Skeletal muscle tissue (tissue), 4 donors: ENCODE data around the gene BOC. TPM values are rescaled to one million over a fixed set of nuclear protein-coding genes. Genes with fewer than 3 reads are reported as not detected.
A peak's percentile ranks its signal among the peaks of the same experiment; 100 is the strongest.

Experiments used
- H3K27ac ChIP-seq: one replicate; pipeline ENCODE4 v1.7.0; 2013; ENCODE audit warnings: mild to moderate bottlenecking, low read depth, low read length, inconsistent platforms
- H3K27me3 ChIP-seq, 3 donors: one replicate each; pipeline ENCODE4 v1.7.0; 2013; ENCODE audit warnings: low read length in 3 of 3; ENCODE audit not compliant: control insufficient read depth in 3 of 3, insufficient read depth in 3 of 3
- H3K36me3 ChIP-seq, 3 donors: one replicate each; pipeline ENCODE4 v1.7.0; 2013; ENCODE audit warnings: low read length in 3 of 3; ENCODE audit not compliant: control insufficient read depth in 3 of 3, insufficient read depth in 3 of 3
- H3K4me1 ChIP-seq, 3 donors: one replicate each; pipeline ENCODE4 v1.7.0; 2013; ENCODE audit warnings: low read length in 3 of 3, mild to moderate bottlenecking in 3 of 3; ENCODE audit not compliant: control insufficient read depth in 3 of 3, insufficient read depth in 3 of 3
- H3K4me3 ChIP-seq, 3 donors: one replicate each; pipeline ENCODE4 v1.7.0; 2013; ENCODE audit warnings: low read length in 3 of 3
- H3K9ac ChIP-seq, 3 donors: one replicate each; pipeline ENCODE4 v1.7.0; 2013; ENCODE audit warnings: low read length in 3 of 3, mild to moderate bottlenecking in 3 of 3, moderate library complexity in 2 of 3, low read depth in 1 of 3
- H3K9me3 ChIP-seq, 3 donors: one replicate each; pipeline ENCODE4 v1.7.0; 2013; ENCODE audit warnings: low read length in 3 of 3; ENCODE audit not compliant: control insufficient read depth in 3 of 3
- total RNA-seq: library from RNA; depleted of rRNA; stranded (reverse); fragments of >200 nt; gene quantifications from one replicate; pipeline ENCODE4 v1.2.3, GENCODE V29; 2014
- donor health status: Osteomylitis.

BOC gene
- total RNA-seq, 1 donor from 2014 or later, result 28.7 TPM

DNA sequence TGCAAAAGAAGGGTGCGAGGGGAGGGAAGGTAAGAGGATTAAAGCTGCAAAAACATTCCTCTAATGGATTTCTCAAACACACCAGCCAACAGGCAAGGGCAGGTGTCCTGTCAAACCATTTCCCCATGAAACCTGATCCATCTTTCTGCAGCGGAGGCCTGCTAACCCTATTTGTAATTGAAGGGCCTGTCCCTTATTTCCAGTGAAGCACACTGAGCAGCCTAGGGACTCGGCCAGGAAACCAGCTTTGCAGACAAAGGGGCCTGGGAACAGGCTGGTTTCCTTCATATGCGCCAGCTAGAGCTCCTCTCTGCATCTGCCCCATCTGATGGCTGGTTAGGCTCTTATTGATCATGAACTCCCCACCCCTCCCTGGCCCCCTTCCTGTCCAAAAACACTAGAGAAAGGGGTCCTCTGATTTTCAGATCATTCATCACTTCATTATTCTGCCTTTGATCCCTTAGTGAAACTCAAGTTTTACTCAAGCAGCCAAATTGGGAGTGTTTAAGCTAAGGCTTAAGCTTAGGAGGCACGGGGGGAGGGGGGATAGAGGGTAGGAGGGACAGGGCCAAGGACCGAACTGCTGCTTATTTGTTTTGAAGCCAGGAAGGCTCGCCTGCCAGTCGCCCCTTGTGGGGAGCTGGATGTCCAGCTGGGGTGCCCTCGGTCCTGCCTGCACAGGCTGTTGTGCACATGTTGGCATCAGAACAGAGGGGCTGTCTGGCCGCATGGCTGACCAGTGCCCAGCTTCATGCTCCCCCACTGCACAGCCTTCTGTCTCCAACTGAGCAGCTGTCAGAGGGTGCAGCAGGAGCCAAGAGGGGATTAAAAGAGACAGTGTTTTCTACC, 53.1 kb downstream of the BOC start:
- peaks cover 26 to 36% (median 28%) of the 10 kb centered on the region in 3 donors for H3K4me1 ChIP-seq
- H3K27ac ChIP-seq, result peak overlapping the region; percentile 36
- peak overlapping the region in 1 of 3 donors; percentile 33 for H3K9ac ChIP-seq
- H3K4me3 ChIP-seq, result no peak overlapping the region
- no peaks in the 10 kb centered on the region for H3K27me3 ChIP-seq
- H3K9me3 ChIP-seq, result no peaks in the 10 kb centered on the region
- peaks cover 0 to 6% (median 6%) of the 10 kb centered on the region in 3 donors for H3K36me3 ChIP-seq

DNA sequence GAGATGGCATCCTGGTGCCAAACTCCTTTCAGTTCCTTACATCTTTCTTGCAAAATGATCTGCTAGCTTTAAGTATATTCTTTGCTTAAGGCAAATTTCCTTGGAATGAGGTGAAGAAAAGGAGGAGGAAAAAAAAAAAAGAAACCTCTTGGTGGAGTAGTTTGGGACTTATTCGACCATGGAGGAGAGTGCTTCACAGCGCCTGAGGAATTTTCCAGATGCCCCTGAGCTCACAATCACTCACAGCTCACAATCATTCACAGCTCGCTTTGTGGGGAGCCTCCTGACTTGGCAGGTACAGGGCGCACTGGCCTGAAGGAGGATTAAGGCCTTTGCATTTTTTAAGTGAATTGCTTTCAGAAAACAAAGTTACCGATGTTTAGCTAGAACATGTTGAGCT, 53.9 kb downstream of the BOC start:
- peaks cover 0 to 6% (median 6%) of the 10 kb centered on the region in 3 donors for H3K36me3 ChIP-seq
- H3K4me3 ChIP-seq, result no peak overlapping the region
- H3K4me1 ChIP-seq, result peaks cover 26 to 36% (median 28%) of the 10 kb centered on the region in 3 donors
- no peaks in the 10 kb centered on the region for H3K27me3 ChIP-seq
- no peaks in the 10 kb centered on the region for H3K9me3 ChIP-seq
- H3K27ac ChIP-seq, result no peak overlapping the region
- peak overlapping the region in 1 of 3 donors; percentile 33 for H3K9ac ChIP-seq

DNA sequence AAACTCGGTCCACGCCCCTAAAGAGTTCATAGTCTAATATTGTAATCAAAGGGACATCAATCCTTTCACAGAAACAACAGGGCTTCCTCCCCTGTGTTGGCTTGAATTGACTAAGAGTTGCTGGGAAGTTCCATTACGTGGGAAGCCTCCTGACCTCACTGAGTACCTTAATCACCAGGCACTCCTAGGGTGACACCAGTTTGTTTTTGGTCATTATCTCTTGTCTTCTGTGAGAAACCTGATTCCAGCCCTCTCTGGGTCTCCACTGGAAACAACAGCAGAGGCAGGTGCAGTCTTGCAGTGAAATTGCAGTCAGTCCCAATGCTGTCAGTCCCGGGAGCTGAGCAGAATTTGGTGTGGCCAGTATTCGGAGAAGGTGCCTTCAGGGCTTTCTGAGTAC, 55.4 kb downstream of the BOC start:
- Histone ChIP-seq H3K9ac (no peak overlapping the region), H3K4me3 (no peak overlapping the region), H3K27me3 (no peaks in the 10 kb centered on the region), H3K4me1 (peaks cover 23 to 36% (median 28%) of the 10 kb centered on the region in 3 donors), H3K9me3 (no peaks in the 10 kb centered on the region), H3K36me3 (peaks cover 0 to 13% (median 6%) of the 10 kb centered on the region in 3 donors), H3K27ac (no peak overlapping the region)

DNA sequence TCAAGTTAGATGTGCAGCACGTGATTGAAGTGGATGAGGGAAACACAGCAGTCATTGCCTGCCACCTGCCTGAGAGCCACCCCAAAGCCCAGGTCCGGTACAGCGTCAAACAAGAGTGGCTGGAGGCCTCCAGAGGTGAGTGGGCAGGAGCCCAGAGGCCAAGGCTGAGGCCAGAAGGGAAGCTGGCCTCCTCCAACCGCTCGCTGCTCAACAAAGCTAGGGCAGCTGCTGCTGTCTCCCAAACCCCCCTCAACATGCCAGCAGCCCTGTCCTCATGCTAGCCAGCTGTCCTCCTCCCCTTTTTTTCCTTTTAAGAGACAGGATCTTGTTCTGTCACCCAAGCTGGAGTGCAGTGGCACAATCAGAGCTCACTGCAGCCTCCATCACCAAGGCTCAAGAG, 57.0 kb downstream of the BOC start:
- Histone ChIP-seq H3K9ac (no peak overlapping the region), H3K4me1 (peaks cover 15 to 21% (median 17%) of the 10 kb centered on the region in 3 donors), H3K4me3 (no peak overlapping the region), H3K36me3 (peaks cover 6 to 16% (median 6%) of the 10 kb centered on the region in 3 donors), H3K27ac (no peak overlapping the region), H3K9me3 (no peaks in the 10 kb centered on the region), H3K27me3 (no peaks in the 10 kb centered on the region)

DNA sequence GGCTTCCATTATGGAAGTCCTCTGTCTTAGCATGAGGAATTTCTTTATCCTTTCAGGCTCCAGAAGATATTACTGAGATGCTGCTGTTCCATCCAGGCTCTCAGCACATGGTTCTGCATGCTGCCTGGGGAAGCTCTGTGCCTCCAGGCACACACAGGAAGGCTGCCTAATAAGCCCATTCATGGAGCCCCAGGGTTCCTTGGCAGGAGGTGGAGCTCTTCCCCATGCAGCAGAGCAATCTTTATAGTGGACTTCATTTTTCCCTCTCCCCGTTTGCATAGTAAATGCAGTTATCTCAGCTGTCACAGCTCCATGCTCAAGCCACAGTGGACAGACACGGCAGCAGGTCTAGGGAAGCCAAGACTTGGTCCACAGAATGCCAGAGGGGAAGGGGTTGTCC, 57.6 kb downstream of the BOC start:
- no peaks in the 10 kb centered on the region for H3K27me3 ChIP-seq
- H3K27ac ChIP-seq, result no peak overlapping the region
- no peaks in the 10 kb centered on the region for H3K9me3 ChIP-seq
- no peak overlapping the region for H3K4me3 ChIP-seq
- peaks cover 11 to 15% (median 11%) of the 10 kb centered on the region in 3 donors for H3K4me1 ChIP-seq
- peaks cover 6 to 16% (median 6%) of the 10 kb centered on the region in 3 donors for H3K36me3 ChIP-seq
- no peak overlapping the region for H3K9ac ChIP-seq

DNA sequence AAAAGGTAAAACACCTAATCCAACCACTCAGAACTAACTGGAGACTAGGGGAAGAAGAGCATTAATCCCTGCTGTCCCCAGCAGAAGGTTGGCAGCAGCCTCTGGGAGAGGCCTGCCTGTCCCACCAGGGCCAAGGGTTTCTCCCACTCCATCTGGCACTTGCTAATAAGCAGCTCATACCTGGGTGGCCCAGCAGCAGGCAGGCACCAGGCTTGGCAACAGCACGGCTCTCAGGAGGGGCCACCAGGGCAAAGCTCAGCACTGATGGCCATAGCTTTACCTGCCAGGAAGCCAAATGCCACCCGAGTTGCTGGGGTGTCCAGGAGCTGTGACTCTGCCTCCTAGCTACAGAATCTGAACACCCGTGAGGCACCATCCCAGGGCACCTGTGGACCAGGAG, 58.3 kb downstream of the BOC start:
- no peaks in the 10 kb centered on the region for H3K9me3 ChIP-seq
- H3K9ac ChIP-seq, result no peak overlapping the region
- H3K27me3 ChIP-seq, result no peaks in the 10 kb centered on the region
- no peak overlapping the region for H3K27ac ChIP-seq
- H3K36me3 ChIP-seq, result peaks cover 6 to 14% (median 6%) of the 10 kb centered on the region in 3 donors
- no peak overlapping the region for H3K4me3 ChIP-seq
- peaks cover 5 to 9% (median 8%) of the 10 kb centered on the region in 3 donors for H3K4me1 ChIP-seq

DNA sequence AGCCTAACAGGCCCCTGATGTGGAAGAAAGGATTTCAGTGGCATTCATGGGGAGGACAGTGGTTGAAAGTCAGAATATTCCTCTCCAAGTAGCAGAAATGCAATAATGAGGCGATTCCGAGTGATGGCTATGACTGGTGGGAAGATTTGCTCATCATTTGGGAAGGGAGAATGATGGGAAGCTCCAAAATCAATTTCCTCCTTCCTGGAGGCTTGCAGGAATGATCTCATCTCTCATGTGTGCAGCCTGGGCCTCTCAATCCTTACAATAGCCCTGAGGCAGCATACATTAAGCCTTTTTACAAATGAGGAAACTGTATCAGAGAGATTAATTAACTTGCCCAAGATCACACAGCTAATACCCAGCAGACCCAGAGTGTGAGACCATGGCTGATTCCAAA, 58.7 kb downstream of the BOC start:
- Histone ChIP-seq H3K36me3 (peaks cover 6 to 14% (median 6%) of the 10 kb centered on the region in 3 donors), H3K9ac (no peak overlapping the region), H3K9me3 (no peaks in the 10 kb centered on the region), H3K4me3 (no peak overlapping the region), H3K4me1 (peaks cover 3 to 6% (median 4%) of the 10 kb centered on the region in 3 donors), H3K27ac (no peak overlapping the region), H3K27me3 (no peaks in the 10 kb centered on the region)

DNA sequence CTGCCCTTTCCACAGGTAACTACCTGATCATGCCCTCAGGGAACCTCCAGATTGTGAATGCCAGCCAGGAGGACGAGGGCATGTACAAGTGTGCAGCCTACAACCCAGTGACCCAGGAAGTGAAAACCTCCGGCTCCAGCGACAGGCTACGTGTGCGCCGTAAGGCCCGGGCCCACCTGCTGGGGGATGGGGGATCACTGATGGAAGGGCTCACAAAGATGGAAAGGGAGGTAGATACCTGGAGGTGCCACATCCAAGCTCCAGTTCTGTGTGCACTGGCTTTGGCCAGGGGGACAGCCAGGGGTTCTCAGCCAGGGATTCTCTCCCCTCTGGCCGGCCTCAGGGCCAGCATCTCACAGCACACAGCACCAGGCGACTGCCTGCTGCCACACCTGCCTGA, 59.4 kb downstream of the BOC start:
- Histone ChIP-seq H3K27me3 (no peaks in the 10 kb centered on the region), H3K4me3 (no peak overlapping the region), H3K36me3 (peaks cover 6 to 14% (median 6%) of the 10 kb centered on the region in 3 donors), H3K9ac (no peak overlapping the region), H3K4me1 (peaks cover 4 to 9% (median 8%) of the 10 kb centered on the region in 3 donors), H3K27ac (no peak overlapping the region), H3K9me3 (no peaks in the 10 kb centered on the region)

DNA sequence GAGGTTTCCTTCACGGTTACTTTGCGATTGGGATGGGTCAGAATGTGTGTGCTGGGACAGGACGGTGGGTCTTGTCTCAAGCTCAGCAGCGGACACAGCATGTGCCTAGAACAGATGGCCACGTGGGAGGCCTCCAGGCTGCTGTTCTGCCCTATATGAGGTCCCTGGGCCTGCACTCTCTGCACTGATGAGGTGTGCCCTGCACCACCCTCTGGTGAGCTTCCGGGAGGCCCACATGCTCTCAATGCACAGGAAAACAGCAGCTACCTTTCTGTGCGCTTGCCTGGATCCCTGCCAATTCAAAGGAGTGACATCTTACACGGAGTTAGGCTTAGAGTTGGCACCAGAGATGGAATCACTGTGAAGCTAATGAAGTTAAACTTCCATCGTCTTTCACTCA, 59.8 kb downstream of the BOC start:
- peaks cover 8 to 13% (median 11%) of the 10 kb centered on the region in 3 donors for H3K4me1 ChIP-seq
- H3K36me3 ChIP-seq, result peaks cover 6 to 14% (median 6%) of the 10 kb centered on the region in 3 donors
- H3K27ac ChIP-seq, result no peak overlapping the region
- H3K4me3 ChIP-seq, result no peak overlapping the region
- no peaks in the 10 kb centered on the region for H3K9me3 ChIP-seq
- no peak overlapping the region for H3K9ac ChIP-seq
- H3K27me3 ChIP-seq, result no peaks in the 10 kb centered on the region
